ENCODE results near the gene CD226.

DNA sequence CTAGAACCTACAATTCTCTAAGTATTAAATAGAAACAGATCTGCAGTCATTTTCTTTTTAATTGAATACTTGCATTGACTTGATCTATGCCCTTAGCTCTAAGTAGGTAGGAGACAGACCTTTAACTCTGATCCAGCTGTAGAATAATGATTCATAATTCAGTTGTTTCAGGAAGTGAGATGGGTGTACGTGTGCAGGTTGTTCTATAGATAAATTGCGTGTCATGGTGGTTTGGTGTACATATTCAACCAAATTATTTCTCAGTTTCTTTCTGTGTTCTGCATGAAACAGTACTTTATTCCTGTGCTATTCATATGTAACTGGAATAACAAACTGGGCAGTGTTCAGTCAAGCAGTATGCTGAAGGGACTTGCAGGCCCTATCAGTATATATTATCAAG, 34.3 kb upstream of the CD226 start:
- TF ChIP-seq, protein P1, sequence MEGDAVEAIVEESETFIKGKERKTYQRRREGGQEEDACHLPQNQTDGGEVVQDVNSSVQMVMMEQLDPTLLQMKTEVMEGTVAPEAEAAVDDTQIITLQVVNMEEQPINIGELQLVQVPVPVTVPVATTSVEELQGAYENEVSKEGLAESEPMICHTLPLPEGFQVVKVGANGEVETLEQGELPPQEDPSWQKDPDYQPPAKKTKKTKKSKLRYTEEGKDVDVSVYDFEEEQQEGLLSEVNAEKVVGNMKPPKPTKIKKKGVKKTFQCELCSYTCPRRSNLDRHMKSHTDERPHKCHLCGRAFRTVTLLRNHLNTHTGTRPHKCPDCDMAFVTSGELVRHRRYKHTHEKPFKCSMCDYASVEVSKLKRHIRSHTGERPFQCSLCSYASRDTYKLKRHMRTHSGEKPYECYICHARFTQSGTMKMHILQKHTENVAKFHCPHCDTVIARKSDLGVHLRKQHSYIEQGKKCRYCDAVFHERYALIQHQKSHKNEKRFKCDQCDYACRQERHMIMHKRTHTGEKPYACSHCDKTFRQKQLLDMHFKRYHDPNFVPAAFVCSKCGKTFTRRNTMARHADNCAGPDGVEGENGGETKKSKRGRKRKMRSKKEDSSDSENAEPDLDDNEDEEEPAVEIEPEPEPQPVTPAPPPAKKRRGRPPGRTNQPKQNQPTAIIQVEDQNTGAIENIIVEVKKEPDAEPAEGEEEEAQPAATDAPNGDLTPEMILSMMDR (IDR thresholded peaks at IDR 0.05), result no peak
- TF ChIP-seq TEAD4 (IDR thresholded peaks at IDR 0.05; ENCODE audit: borderline replicate concordance, insufficient read depth), result no peak
- no peak for TF ChIP-seq ELF1 (IDR thresholded peaks at IDR 0.05)
- TF ChIP-seq, protein P2, sequence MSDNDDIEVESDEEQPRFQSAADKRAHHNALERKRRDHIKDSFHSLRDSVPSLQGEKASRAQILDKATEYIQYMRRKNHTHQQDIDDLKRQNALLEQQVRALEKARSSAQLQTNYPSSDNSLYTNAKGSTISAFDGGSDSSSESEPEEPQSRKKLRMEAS (IDR thresholded peaks at IDR 0.05; ENCODE audit: low read depth), result no peak
- TF ChIP-seq EP300 (IDR thresholded peaks at IDR 0.05; ENCODE audit: borderline replicate concordance in 1 of 2, low read depth in 1 of 2, low read length in 1 of 2), result no peak
- TF ChIP-seq NFIC (IDR thresholded peaks at IDR 0.05; ENCODE audit: borderline replicate concordance), result no peak
- TF ChIP-seq RAD21 (IDR thresholded peaks at IDR 0.05; ENCODE audit: low read length), result no peak
- no peak for TF ChIP-seq POLR2AphosphoS5 (IDR thresholded peaks at IDR 0.05; ENCODE audit: low read depth, low read length)
